HepG2 (cell line): ENCODE data around the gene CNTROB. TPM values are rescaled to one million over a fixed set of nuclear protein-coding genes. Genes with fewer than 3 reads are reported as not detected.

Experiments used
- ARID3A ChIP-seq: IDR thresholded peaks from 2 replicates; pipeline ENCODE4 v1.6.1; 2012; ENCODE audit warnings: low read depth, low read length, improper control_type of control experiment
- EHMT2 ChIP-seq: fragments of 200-600 bp; sonication (generic); IDR thresholded peaks from 2 replicates; pipeline ENCODE4 v1.7.0; 2017; ENCODE audit warnings: antibody characterized with exemption, low read depth, low read length, borderline replicate concordance
- HBP1 ChIP-seq: IDR thresholded peaks from 2 replicates; pipeline ENCODE4 v1.6.1; 2016; ENCODE audit warnings: low read depth, control low read depth
- HNRNPK ChIP-seq: fragments of 200-400 bp; formaldehyde crosslinking; IDR thresholded peaks from 2 replicates; pipeline ENCODE4 v1.6.1; 2018; ENCODE audit warnings: low read length, low read depth, moderate library complexity, mild to moderate bottlenecking; ENCODE audit not compliant: poor library complexity, severe bottlenecking
- MLX ChIP-seq: IDR thresholded peaks from 2 replicates; pipeline ENCODE4 v1.6.1; 2016
- MTERF4 ChIP-seq: sonication (generic); formaldehyde crosslinking; IDR thresholded peaks from 2 replicates; pipeline ENCODE4 v1.8.0; 2023; ENCODE audit warnings: mild to moderate bottlenecking, missing genetic modification reagents
- POGZ ChIP-seq: sonication (generic); formaldehyde crosslinking; IDR thresholded peaks from 2 replicates; pipeline ENCODE4 v1.4.0; 2020; ENCODE audit warnings: mild to moderate bottlenecking, missing genetic modification reagents
- PRMT3 ChIP-seq: sonication (generic); formaldehyde crosslinking; IDR thresholded peaks from 2 replicates; pipeline ENCODE4 v1.8.1; 2022; ENCODE audit warnings: low read depth, mild to moderate bottlenecking, moderate library complexity, missing genetic modification reagents, borderline replicate concordance
- RAD51 ChIP-seq: fragments of 450-650 bp; IDR thresholded peaks from 2 replicates; pipeline ENCODE4 v1.6.1; 2016; ENCODE audit warnings: borderline replicate concordance
- SALL2 ChIP-seq: sonication (generic); formaldehyde crosslinking; IDR thresholded peaks from 2 replicates; pipeline ENCODE4 v1.8.1; 2023; ENCODE audit warnings: mild to moderate bottlenecking, missing genetic modification reagents, inconsistent platforms
- SP140L ChIP-seq: sonication (generic); formaldehyde crosslinking; IDR thresholded peaks from 2 replicates; pipeline ENCODE4 v1.4.0; 2020; ENCODE audit warnings: missing genetic modification reagents, borderline replicate concordance
- ZNF235 ChIP-seq: sonication (generic); formaldehyde crosslinking; IDR thresholded peaks from 2 replicates; pipeline ENCODE4 v1.8.1; 2023; ENCODE audit warnings: mild to moderate bottlenecking, missing genetic modification reagents, borderline replicate concordance
- ZNF33A ChIP-seq: sonication (generic); formaldehyde crosslinking; IDR thresholded peaks from 2 replicates; pipeline ENCODE4 v1.5.1; 2020; ENCODE audit warnings: missing genetic modification reagents, mild to moderate bottlenecking, moderate library complexity, borderline replicate concordance
- ZNF567 ChIP-seq: sonication (generic); formaldehyde crosslinking; IDR thresholded peaks from 2 replicates; pipeline ENCODE4 v1.8.1; 2023; ENCODE audit warnings: mild to moderate bottlenecking, missing genetic modification reagents, borderline replicate concordance
- ZNF670 ChIP-seq: sonication (generic); formaldehyde crosslinking; IDR thresholded peaks from 2 replicates; pipeline ENCODE4 v1.8.0; 2022; ENCODE audit warnings: mild to moderate bottlenecking, missing genetic modification reagents, borderline replicate concordance
- ZNF773 ChIP-seq: sonication (generic); formaldehyde crosslinking; IDR thresholded peaks from 2 replicates; pipeline ENCODE4 v1.4.0; 2020; ENCODE audit warnings: missing genetic modification reagents, borderline replicate concordance
- polyA plus RNA-seq, 8 experiments: library from polyadenylated mRNA; depleted of rRNA in 3 of 8; stranded (reverse) in 7 of 8; unstranded in 1 of 8; fragments of >200 nt; fragmentation: Illumina TruSeq in 4 of 8; extraction: Trizol in 4 of 8; gene quantifications; 2 replicates each; pipeline versions ENCODE4 v1.2.1 to v1.2.3, GENCODE V29; 2011 to 2016; ENCODE audit warnings: low read depth in 4 of 8, missing spikeins in 1 of 8, mixed read lengths in 1 of 8; ENCODE audit not compliant: insufficient read depth in 1 of 8
- total RNA-seq, 5 experiments: library from RNA; depleted of rRNA; stranded (reverse); fragments of >200 nt; fragmentation: Illumina TruSeq; extraction: Trizol; gene quantifications; 2 replicates each; pipeline ENCODE4 v1.2.3, GENCODE V29; 2016; ENCODE audit warnings: low read depth in 1 of 5
- TF ChIP-seq, protein P1 (sequence below): sonication (generic); formaldehyde crosslinking; IDR thresholded peaks from 2 replicates; pipeline ENCODE4 v1.4.0; 2020; ENCODE audit warnings: missing genetic modification reagents
- TF ChIP-seq, protein P2 (sequence below): sonication (generic); formaldehyde crosslinking; IDR thresholded peaks from 2 replicates; pipeline ENCODE4 v1.9.0; 2022; ENCODE audit warnings: low read depth, missing genetic modification reagents

CNTROB gene
- total and polyA plus RNA-seq, 2 of the 13 experiments (the other 11 are each of a cell fraction or from before 2014, with no cell fraction given), result 21.2 to 24.1 TPM

GRCh38 chr17:7915611-7916384 is 16.2 kb upstream of the CNTROB start, which contains the start of gene RNF227 (continued):
- TF ChIP-seq, protein P1, sequence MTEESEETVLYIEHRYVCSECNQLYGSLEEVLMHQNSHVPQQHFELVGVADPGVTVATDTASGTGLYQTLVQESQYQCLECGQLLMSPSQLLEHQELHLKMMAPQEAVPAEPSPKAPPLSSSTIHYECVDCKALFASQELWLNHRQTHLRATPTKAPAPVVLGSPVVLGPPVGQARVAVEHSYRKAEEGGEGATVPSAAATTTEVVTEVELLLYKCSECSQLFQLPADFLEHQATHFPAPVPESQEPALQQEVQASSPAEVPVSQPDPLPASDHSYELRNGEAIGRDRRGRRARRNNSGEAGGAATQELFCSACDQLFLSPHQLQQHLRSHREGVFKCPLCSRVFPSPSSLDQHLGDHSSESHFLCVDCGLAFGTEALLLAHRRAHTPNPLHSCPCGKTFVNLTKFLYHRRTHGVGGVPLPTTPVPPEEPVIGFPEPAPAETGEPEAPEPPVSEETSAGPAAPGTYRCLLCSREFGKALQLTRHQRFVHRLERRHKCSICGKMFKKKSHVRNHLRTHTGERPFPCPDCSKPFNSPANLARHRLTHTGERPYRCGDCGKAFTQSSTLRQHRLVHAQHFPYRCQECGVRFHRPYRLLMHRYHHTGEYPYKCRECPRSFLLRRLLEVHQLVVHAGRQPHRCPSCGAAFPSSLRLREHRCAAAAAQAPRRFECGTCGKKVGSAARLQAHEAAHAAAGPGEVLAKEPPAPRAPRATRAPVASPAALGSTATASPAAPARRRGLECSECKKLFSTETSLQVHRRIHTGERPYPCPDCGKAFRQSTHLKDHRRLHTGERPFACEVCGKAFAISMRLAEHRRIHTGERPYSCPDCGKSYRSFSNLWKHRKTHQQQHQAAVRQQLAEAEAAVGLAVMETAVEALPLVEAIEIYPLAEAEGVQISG (CRISPR knock-in tag), result peak; percentile 79
- peak; percentile 93 for TF ChIP-seq ZNF773 (CRISPR knock-in tag)
- TF ChIP-seq ZNF33A (CRISPR knock-in tag), result no peak
- TF ChIP-seq PRMT3 (CRISPR knock-in tag), result peak; percentile 98
- peak; percentile 79; the same call in 1 of the 2 replicates for TF ChIP-seq MTERF4 (CRISPR knock-in tag)
- no peak for TF ChIP-seq ZNF567 (CRISPR knock-in tag)
- no peak; the same call in 1 of the 2 replicates for TF ChIP-seq SALL2 (CRISPR knock-in tag)
- no peak for TF ChIP-seq ZNF670 (CRISPR knock-in tag)
- TF ChIP-seq POGZ, result peak; percentile 34; the same call in 1 of the 2 replicates
- TF ChIP-seq, protein P2, sequence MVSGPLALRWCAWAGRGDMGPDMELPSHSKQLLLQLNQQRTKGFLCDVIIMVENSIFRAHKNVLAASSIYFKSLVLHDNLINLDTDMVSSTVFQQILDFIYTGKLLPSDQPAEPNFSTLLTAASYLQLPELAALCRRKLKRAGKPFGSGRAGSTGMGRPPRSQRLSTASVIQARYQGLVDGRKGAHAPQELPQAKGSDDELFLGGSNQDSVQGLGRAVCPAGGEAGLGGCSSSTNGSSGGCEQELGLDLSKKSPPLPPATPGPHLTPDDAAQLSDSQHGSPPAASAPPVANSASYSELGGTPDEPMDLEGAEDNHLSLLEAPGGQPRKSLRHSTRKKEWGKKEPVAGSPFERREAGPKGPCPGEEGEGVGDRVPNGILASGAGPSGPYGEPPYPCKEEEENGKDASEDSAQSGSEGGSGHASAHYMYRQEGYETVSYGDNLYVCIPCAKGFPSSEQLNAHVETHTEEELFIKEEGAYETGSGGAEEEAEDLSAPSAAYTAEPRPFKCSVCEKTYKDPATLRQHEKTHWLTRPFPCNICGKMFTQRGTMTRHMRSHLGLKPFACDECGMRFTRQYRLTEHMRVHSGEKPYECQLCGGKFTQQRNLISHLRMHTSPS, result no peak
- TF ChIP-seq HBP1, result no peak; the same call in 1 of the 2 replicates
- no peak for TF ChIP-seq ARID3A
- TF ChIP-seq HNRNPK, result no peak
- 0 out of 2 replicates have a peak, but pooled peaks have one; percentile 17 for TF ChIP-seq MLX (CRISPR knock-in tag)
- no peak for TF ChIP-seq ZNF235 (CRISPR knock-in tag)
- TF ChIP-seq SP140L (CRISPR knock-in tag), result no peak
- TF ChIP-seq RAD51, result peak; percentile 53
- TF ChIP-seq EHMT2, result no peak
